ENCODE results near the gene TYW5.

Gene TYW5

DNA sequence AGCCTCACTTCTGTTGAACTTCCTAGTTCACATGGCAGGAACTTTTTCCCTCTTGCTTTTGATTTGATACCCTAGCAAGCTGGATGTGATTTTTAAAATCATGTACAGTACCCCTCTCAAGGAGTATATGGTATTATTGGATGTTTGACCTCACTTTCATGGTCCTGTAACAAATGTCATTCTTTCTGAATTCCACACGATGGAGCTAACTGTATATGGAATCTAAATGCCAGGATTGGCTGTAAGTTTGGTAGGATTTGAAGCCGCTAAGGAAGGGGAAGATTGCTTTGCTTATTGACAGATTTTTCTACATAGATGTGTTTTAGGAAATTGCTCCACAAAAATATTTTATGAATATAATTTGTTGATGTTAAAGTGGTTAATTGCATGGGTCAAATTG, 18.4 kb upstream of the TYW5 start:
- DNase-seq: no peak

GRCh38 chr2:199972088-199972626, 16.9 kb upstream of the TYW5 start:
- no peak for DNase-seq

- no peak for DNase-seq
These were observed 12.8 kb upstream of the TYW5 start for GRCh38 chr2:199968126-199968525.

- no peak for DNase-seq
These were observed 11.7 kb upstream of the TYW5 start for GRCh38 chr2:199966976-199967375.

- DNase-seq: no peak
These were observed 11.1 kb upstream of the TYW5 start for GRCh38 chr2:199966405-199966804.

GRCh38 chr2:199962203-199962602, 6.9 kb upstream of the TYW5 start:
- DNase-seq: no peak

GRCh38 chr2:199958014-199958413, 2.7 kb upstream of the TYW5 start:
- no peak for DNase-seq

DNA sequence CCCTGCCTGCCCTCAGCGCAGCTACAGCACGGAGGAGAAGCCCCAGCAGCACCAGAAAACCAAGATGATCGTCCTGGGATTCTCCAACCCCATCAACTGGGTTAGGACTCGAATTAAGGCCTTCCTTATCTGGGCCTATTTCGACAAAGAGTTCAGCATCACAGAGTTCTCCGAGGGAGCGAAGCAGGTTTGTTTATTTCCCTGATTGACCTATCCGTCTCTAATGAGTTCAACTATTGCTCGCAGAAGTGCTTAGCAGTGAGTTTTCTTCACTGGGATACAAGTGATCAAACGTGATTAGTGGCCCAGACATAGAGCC, 730 bp upstream of the TYW5 start:
- no peak for DNase-seq

DNA sequence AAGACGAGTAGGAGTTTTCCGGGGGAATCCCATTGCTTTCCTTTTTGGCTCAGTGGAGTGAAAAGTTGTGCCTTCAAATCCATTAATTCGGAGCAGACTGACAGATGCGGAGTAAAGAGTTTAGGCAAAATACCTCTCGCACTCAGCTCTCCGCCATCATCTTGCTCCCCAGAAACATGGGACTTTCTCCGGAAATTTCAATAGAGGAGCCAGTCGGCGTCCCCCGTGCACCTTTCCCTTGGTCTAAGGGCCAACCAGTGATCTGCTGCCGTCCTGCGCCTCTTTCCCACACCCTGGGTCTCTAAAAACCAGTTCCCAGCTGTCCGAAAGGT, 318 bp downstream of the TYW5 start:
- no peak for DNase-seq

DNA sequence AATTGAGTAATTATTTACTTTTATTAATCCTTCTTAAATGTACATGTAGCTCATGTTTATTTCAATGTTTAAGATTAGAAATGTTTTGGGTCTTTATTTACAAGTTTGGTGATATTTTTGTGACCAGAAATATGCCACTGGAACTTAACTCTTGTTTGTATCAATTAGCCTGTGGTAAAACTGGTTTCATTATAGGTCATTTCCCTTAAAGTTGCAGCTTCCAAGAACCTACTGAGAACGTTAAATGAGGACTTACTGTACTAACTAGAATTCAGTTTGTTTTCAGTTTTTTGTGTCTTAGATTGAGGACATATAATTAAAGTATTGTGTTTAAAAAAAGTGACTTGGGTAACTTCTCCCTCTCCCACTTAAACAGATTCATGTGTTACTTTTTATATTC, 4.3 kb downstream of the TYW5 start:
- no peak for DNase-seq

- no peak for DNase-seq
These were observed 4.9 kb downstream of the TYW5 start for GRCh38 chr2:199950396-199950795.

DNA sequence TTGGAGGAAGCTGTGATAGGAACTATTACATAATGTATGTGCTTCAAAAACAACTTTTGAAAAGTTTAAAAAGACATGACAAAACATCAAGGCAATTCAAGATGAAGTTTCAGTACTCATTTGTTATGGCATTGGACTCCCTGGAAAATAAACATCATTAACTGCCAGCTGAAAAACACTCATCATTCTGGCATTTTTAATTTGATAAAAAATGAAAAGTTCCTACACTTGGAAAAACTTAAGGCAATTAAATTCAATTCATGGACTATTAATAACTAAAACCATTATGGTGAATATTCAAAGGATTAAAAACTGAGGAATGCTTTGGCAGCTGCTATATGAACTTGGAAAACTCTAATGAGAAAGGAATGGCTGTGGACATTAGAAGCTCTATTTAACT, 8.5 kb downstream of the TYW5 start:
- DNase-seq: no peak

DNA sequence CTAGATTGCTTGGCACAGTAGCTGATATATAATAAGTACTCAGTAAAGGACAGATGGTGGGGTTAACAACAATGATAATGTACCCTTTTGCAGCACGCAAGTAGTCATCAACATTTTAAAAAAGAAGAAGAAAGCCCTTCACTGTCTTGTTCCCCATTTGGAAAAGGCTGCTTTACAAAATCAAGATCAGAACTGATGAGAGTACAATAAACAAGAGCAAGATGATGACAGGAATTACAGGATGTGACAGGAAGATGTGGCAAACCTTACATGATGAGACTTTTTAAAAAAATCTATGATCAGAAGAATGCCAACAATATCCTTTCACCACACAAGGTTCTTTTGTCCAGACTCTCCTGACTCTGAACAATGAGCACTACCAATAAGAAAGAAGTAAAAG, 9.1 kb downstream of the TYW5 start:
- no peak for DNase-seq

DNA sequence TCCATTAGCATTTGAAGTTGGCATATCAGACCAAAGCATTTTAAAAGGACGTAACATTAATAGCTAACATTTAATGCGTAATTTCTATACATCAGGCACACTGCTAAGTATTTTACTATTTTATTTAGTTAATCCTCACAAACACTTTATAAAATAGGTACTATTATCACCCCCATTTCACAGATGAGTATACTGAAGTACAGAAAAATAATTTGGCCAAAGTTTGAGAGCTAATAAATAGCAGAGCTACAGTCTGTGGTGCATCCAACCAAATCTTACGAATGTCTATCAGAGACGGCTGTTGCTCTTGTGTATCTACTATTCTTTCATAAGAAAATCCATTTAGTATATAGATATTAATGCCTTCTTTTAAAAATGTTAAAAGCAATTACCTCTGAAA, 11.9 kb downstream of the TYW5 start:
- no peak for DNase-seq

GRCh38 chr2:199940373-199940772, 14.9 kb downstream of the TYW5 start:
- DNase-seq: no peak

- DNase-seq: no peak
These were observed 18.7 kb downstream of the TYW5 start for GRCh38 chr2:199936554-199936953.

DNA sequence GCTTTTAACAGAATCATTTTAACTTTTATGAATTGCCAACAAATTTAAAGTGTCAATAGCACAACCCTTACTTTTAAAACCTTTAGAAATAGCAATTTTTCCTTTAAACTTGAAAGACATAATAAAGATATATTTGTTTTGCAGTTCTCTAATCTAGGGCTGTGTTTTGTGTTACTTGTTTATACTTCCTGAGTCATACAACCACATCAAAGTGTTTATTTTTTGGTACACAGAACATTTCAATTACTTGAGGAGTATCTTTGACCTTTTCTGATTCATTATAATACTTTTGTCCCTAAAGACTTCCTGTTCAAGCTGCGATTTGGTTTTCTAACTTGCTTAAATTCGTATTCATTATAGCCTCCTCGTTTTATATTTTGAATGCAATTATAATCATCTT, 21.8 kb downstream of the TYW5 start:
- no peak for DNase-seq

- no peak for DNase-seq
These were observed 22.9 kb downstream of the TYW5 start for GRCh38 chr2:199932312-199932855.

- no peak for DNase-seq
These were observed 26.0 kb downstream of the TYW5 start for GRCh38 chr2:199929262-199929661.

GRCh38 chr2:199928626-199929025, 26.7 kb downstream of the TYW5 start:
- DNase-seq: no peak

DNA sequence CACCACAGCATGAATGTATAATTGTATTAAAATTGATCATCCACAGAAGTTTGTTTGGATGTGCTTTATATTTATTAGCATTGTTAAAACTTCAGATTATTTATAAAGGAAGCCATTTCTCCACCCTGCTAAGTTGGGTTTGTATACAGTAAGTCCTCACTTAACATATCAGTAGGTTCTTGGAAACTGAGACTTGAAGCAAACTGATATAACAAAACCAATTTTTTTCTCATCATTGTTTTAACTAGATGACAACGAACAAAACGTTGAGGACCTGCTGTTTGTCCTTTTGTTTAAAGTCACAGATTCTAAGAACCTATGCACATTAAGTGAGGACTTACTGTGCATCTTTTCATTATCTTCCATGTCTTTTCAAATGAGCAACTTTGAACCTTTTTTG, 27.1 kb downstream of the TYW5 start:
- no peak for DNase-seq

DNA sequence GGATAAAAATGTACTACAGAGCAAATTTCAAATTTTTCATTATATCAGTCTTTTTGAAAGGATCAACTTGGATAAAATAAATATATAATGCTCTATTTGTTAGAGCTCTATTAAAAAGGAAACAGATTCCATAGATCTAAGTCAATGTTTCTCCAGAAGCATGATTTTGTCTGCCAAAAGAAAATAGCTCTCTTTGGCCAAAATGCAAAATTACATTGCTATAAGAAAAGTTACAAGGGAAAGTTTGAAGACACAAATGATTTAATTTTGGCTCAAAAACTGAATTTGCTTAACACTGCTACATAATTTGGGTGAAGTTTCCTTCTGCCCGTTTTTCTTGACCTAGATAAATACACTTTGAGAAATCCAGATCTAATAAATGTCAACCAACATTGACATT, 28.5 kb downstream of the TYW5 start:
- DNase-seq: no peak

DNA sequence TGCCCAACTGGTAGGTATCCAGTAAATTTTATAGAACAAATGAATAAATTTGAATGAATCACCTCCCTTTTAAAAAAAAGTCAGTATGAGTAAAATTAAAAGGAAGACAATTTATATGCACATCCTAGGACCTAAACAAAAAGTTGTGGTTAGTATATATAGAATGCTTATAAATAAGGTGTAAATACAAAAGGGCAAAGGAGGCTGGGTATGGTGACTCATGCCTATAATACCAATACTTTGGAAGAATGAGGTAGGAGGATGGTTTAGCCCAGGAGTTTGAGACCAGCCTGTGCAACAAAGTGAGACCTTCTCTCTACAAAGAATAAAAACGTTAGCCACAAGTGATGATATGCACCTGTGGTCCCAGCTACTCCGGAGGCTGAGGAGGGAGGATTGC, 31.4 kb downstream of the TYW5 start:
- DNase-seq: no peak

DNA sequence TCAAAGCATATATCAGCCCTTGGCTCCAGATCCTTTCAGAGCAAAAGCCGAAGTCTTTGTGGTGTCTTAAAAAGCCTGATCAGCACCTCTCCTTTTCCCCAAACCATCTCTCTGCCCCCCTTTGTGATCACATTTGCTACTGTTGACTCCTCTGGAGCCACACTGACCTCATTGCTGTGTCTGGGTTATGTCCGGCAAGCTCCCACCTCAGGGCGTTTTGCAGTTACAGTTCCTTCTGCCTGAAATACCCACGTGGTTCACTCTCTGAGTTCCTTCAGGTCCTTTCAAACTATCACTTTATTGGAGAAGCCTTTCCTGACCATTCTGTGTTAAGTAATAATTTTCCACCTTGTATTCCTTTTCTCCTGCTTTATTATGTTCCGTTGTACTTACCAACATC, 32.4 kb downstream of the TYW5 start:
- no peak for DNase-seq

GRCh38 chr2:199916980-199917379, 38.3 kb downstream of the TYW5 start:
- no peak for DNase-seq

GRCh38 chr2:199914372-199914958, 40.8 kb downstream of the TYW5 start:
- no peak for DNase-seq
